ENCODE results near the gene EIF2B1. TPM values are rescaled to one million over a fixed set of nuclear protein-coding genes. Genes with fewer than 3 reads are reported as not detected.
A peak's percentile ranks its signal among the peaks of the same experiment; 100 is the strongest.

Gene EIF2B1
- total RNA-seq: 41.9 TPM

GRCh38 chr12:123633379-123634141 lies at the start of gene EIF2B1, which contains the start of gene GTF2H3:
EIF2B1 (minus strand) TSS chr12:123633686; CDS start chr12:123633557, 129 bp downstream.
GTF2H3 (plus strand) TSS chr12:123633829; CDS start chr12:123633860, 31 bp downstream.
- peak; percentile 97 for DNase-seq (ENCODE audit: low spot score)

GRCh38 chr12:123681605-123682004 lies 48.1 kb upstream of the EIF2B1 start:
- no peak for DNase-seq (ENCODE audit: low spot score)

- no peak for DNase-seq (ENCODE audit: low spot score)
These were observed 45.5 kb upstream of the EIF2B1 start for GRCh38 chr12:123678981-123679380.

GRCh38 chr12:123676616-123677320 lies 43.3 kb upstream of the EIF2B1 start:
- no peak for DNase-seq (ENCODE audit: low spot score)

- DNase-seq (ENCODE audit: low spot score): no peak
These were observed 42.0 kb upstream of the EIF2B1 start for GRCh38 chr12:123675436-123675835.

- DNase-seq (ENCODE audit: low spot score): no peak
These were observed 38.4 kb upstream of the EIF2B1 start for GRCh38 chr12:123671876-123672275.

- DNase-seq (ENCODE audit: low spot score): peak; percentile 95
These were observed 37.6 kb upstream of the EIF2B1 start, which contains the start of gene TCTN2 for GRCh38 chr12:123670882-123671728. TCTN2 (plus strand) TSS chr12:123671113; CDS start chr12:123671241, 128 bp downstream.

- DNase-seq (ENCODE audit: low spot score): no peak
These were observed 34.3 kb upstream of the EIF2B1 start for GRCh38 chr12:123667771-123668170.

GRCh38 chr12:123659996-123660727 lies 26.7 kb upstream of the EIF2B1 start:
- no peak for DNase-seq (ENCODE audit: low spot score)

GRCh38 chr12:123657211-123657610 lies 23.7 kb upstream of the EIF2B1 start:
- no peak for DNase-seq (ENCODE audit: low spot score)

- DNase-seq (ENCODE audit: low spot score): no peak
These were observed 22.9 kb upstream of the EIF2B1 start for GRCh38 chr12:123656392-123656791.

GRCh38 chr12:123655420-123655819 lies 21.9 kb upstream of the EIF2B1 start:
- no peak for DNase-seq (ENCODE audit: low spot score)

- DNase-seq (ENCODE audit: low spot score): no peak
These were observed 20.7 kb upstream of the EIF2B1 start for GRCh38 chr12:123654129-123654701.

GRCh38 chr12:123648401-123648800 lies 14.9 kb upstream of the EIF2B1 start:
- DNase-seq (ENCODE audit: low spot score): no peak

GRCh38 chr12:123645878-123646277 lies 12.4 kb upstream of the EIF2B1 start:
- no peak for DNase-seq (ENCODE audit: low spot score)

- no peak for DNase-seq (ENCODE audit: low spot score)
These were observed 11.9 kb upstream of the EIF2B1 start for GRCh38 chr12:123645380-123645779.

- DNase-seq (ENCODE audit: low spot score): no peak
These were observed 10.4 kb upstream of the EIF2B1 start for GRCh38 chr12:123643911-123644310.

GRCh38 chr12:123634142-123634561 lies 666 bp upstream of the EIF2B1 start:
- no peak for DNase-seq (ENCODE audit: low spot score)

- no peak for DNase-seq (ENCODE audit: low spot score)
These were observed 11.6 kb downstream of the EIF2B1 start for GRCh38 chr12:123621619-123622530.

GRCh38 chr12:123621101-123621500 lies 12.4 kb downstream of the EIF2B1 start:
- DNase-seq (ENCODE audit: low spot score): no peak

Data from mucosa of gallbladder (tissue), 1 donor.